Progenitor cell of endocrine pancreas (in vitro differentiated cells): Measurements from ENCODE around the gene LRMDA. TPM values are rescaled to one million over a fixed set of nuclear protein-coding genes. Genes with fewer than 3 reads are reported as not detected.

Experiments
- DNase-seq: peaks from one replicate; pipeline ENCODE4 v3.0.0; 2021; ENCODE audit warnings: low spot score; ENCODE audit not compliant: unreplicated experiment
- H3K27ac Mint-ChIP-seq: 2 replicates; pipeline ENCODE4 v1.8.0; 2021; ENCODE audit warnings: mild to moderate bottlenecking, moderate library complexity, mixed read lengths
- H3K27me3 Mint-ChIP-seq: 2 replicates; pipeline ENCODE4 v1.8.0; 2021; ENCODE audit warnings: mixed read lengths
- H3K36me3 Mint-ChIP-seq: 2 replicates; pipeline ENCODE4 v1.8.0; 2022; ENCODE audit warnings: mixed read lengths; ENCODE audit not compliant: insufficient read depth
- H3K4me1 Mint-ChIP-seq: 2 replicates; pipeline ENCODE4 v1.8.0; 2021; ENCODE audit warnings: low read depth, mixed read lengths
- H3K4me3 Mint-ChIP-seq: 2 replicates; pipeline ENCODE4 v1.8.0; 2021; ENCODE audit warnings: low read depth, mild to moderate bottlenecking, moderate library complexity, mixed read lengths
- H3K9me3 Mint-ChIP-seq: 2 replicates; pipeline ENCODE4 v1.8.0; 2021; ENCODE audit warnings: low read depth, mixed read lengths
- CTCF ChIP-seq: fragments of 200-600 bp; sonication (generic); IDR thresholded peaks from one replicate; pipeline ENCODE4 v1.5.0; 2021; ENCODE audit warnings: antibody characterized with exemption, mild to moderate bottlenecking; ENCODE audit not compliant: unreplicated experiment
- total RNA-seq: library from RNA; stranded (reverse); gene quantifications from 2 replicates; pipeline ENCODE4 v1.2.1, GENCODE V29; 2021

Gene LRMDA
- total RNA-seq, 1 donor from 2014 or later: 6.5 TPM

GRCh38 chr10:75643944-75644692 lies 212.7 kb downstream of the LRMDA start:
- DNase-seq: no peak
- Mint-ChIP-seq H3K27me3 (peaks cover 14% of the 10 kb centered on the region), H3K9me3 (no peaks in the 10 kb centered on the region), H3K36me3 (no peaks in the 10 kb centered on the region), H3K27ac (no peak overlapping the region), H3K4me1 (peaks cover 14% of the 10 kb centered on the region), H3K4me3 (no peak overlapping the region)
- no peak for TF ChIP-seq CTCF

- no peak for TF ChIP-seq CTCF
- Mint-ChIP-seq H3K9me3 (no peaks in the 10 kb centered on the region), H3K4me3 (no peak overlapping the region), H3K27me3 (peaks cover 6% of the 10 kb centered on the region), H3K4me1 (peaks cover 14% of the 10 kb centered on the region), H3K36me3 (no peaks in the 10 kb centered on the region), H3K27ac (no peak overlapping the region)
- no peak for DNase-seq
Observed at GRCh38 chr10:75645704-75646103, 214.3 kb downstream of the LRMDA start.

- Mint-ChIP-seq H3K27me3 (peaks cover 6% of the 10 kb centered on the region), H3K4me1 (peaks cover 14% of the 10 kb centered on the region), H3K9me3 (no peaks in the 10 kb centered on the region), H3K4me3 (no peak overlapping the region), H3K36me3 (no peaks in the 10 kb centered on the region), H3K27ac (no peak overlapping the region)
- no peak for DNase-seq
- no peak for TF ChIP-seq CTCF
Observed at GRCh38 chr10:75646218-75646915, 214.9 kb downstream of the LRMDA start.

- H3K27ac Mint-ChIP-seq: no peak overlapping the region
- peaks cover 6% of the 10 kb centered on the region for H3K27me3 Mint-ChIP-seq
- H3K4me3 Mint-ChIP-seq: no peak overlapping the region
- DNase-seq: no peak
- TF ChIP-seq CTCF: no peak
- no peaks in the 10 kb centered on the region for H3K9me3 Mint-ChIP-seq
- peaks cover 14% of the 10 kb centered on the region for H3K4me1 Mint-ChIP-seq
- H3K36me3 Mint-ChIP-seq: no peaks in the 10 kb centered on the region
Observed at GRCh38 chr10:75646916-75647315, 215.5 kb downstream of the LRMDA start.

GRCh38 chr10:75647675-75648074 lies 216.3 kb downstream of the LRMDA start:
- peaks cover 16% of the 10 kb centered on the region for H3K4me1 Mint-ChIP-seq
- TF ChIP-seq CTCF: no peak
- H3K27me3 Mint-ChIP-seq: peaks cover 6% of the 10 kb centered on the region
- H3K36me3 Mint-ChIP-seq: no peaks in the 10 kb centered on the region
- H3K9me3 Mint-ChIP-seq: no peaks in the 10 kb centered on the region
- H3K4me3 Mint-ChIP-seq: no peak overlapping the region
- no peak for DNase-seq
- H3K27ac Mint-ChIP-seq: no peak overlapping the region
